ENCODE data around the gene MYH11. TPM values are rescaled to one million over a fixed set of nuclear protein-coding genes. Genes with fewer than 3 reads are reported as not detected.
"Not testable (repeated sequence)": the region's sequence is repeated elsewhere in the genome, so short reads cannot be mapped to it uniquely, and the experiment has no call there.

MYH11 gene
- total and polyA plus RNA-seq, 8 donors, result 47.3 to 208 (median 124) TPM

GRCh38 chr16:15816228-15816627 lies 40.6 kb downstream of the MYH11 start:
- H3K9me3 ChIP-seq, result peaks cover 0 to 17% of the 10 kb centered on the region in 2 donors
- H3K36me3 ChIP-seq, result no peaks in the 10 kb centered on the region
- no peaks in the 10 kb centered on the region for H3K27me3 ChIP-seq
- no peak for TF ChIP-seq CTCF (IDR thresholded peaks at IDR 0.05)
- ATAC-seq (no peak), DNase-seq (no peak)
- intact Hi-C loops (cut with DNase I), result no loop called here
- H3K4me1 ChIP-seq, result peaks cover 6% of the 10 kb centered on the region in 2 donors
- H3K4me3 ChIP-seq, result no peak overlapping the region
- no peak overlapping the region for H3K27ac ChIP-seq

DNA sequence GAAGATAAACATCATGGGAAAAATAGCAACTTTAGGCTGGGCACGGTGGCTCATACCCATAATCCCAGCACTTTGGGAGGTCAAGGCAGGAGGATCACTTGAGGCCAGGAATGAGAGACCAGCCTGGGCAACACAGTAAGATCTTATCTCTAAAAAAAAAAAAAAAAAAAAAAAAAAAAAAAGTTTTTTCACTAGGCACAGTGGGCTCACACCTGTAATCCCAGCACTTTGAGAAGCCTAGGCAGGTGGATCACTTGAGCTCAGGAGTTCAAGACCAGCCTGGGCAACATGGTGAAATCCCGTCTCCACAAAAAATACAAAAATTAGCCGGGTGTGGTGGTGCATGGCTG lies 44.5 kb downstream of the MYH11 start:
- Histone ChIP-seq H3K4me1 (peaks cover 6 to 11% of the 10 kb centered on the region in 2 donors), H3K9me3 (peaks cover 0 to 17% of the 10 kb centered on the region in 2 donors)
- ATAC-seq; intact Hi-C loops (cut with DNase I); H3K36me3 ChIP-seq; DNase-seq; H3K27me3 ChIP-seq; H3K4me3 ChIP-seq; H3K27ac ChIP-seq: not testable (repeated sequence)

GRCh38 chr16:15811481-15812400 lies 45.1 kb downstream of the MYH11 start:
- DNase-seq (peak in 2 of 4 donors; percentile 74 to 80), ATAC-seq (peak; percentile 89)
- Histone ChIP-seq H3K4me1 (peaks cover 6 to 11% of the 10 kb centered on the region in 2 donors), H3K36me3 (no peaks in the 10 kb centered on the region), H3K9me3 (peaks cover 0 to 16% of the 10 kb centered on the region in 2 donors), H3K27me3 (no peaks in the 10 kb centered on the region), H3K4me3 (no peak overlapping the region), H3K27ac (peak overlapping the region in 1 of 2 donors; percentile 9)
- no peak for TF ChIP-seq CTCF (IDR thresholded peaks at IDR 0.05)
- intact Hi-C loops (cut with DNase I), result no loop called here

DNA sequence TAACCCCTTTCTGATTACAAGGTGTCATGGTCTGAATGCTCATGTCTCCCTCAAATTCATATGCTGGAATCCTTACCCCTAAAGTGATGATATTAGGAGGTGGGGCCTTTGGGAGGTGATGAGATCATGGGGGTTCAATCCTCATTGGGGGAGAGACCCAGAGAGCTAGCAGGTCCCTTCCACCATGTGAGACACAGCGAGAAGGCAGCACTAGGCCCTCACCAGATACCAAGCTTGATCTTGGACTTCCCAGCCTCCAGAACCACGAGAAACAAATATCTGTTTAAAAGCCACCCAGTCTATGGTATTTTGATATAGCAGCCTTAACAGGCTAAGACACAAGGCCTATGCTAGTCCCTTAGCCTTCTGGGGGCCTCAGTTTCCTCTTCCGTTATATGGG lies 45.9 kb downstream of the MYH11 start:
- ATAC-seq (no peak), DNase-seq (no peak)
- no peak for TF ChIP-seq CTCF (IDR thresholded peaks at IDR 0.05)
- Histone ChIP-seq H3K4me1 (peaks cover 6 to 11% of the 10 kb centered on the region in 2 donors), H3K27ac (peak overlapping the region in 1 of 2 donors; percentile 9), H3K27me3 (no peaks in the 10 kb centered on the region), H3K9me3 (peaks cover 0 to 8% of the 10 kb centered on the region in 2 donors), H3K36me3 (no peaks in the 10 kb centered on the region), H3K4me3 (no peak overlapping the region)
- intact Hi-C loops (cut with DNase I), result no loop called here

DNA sequence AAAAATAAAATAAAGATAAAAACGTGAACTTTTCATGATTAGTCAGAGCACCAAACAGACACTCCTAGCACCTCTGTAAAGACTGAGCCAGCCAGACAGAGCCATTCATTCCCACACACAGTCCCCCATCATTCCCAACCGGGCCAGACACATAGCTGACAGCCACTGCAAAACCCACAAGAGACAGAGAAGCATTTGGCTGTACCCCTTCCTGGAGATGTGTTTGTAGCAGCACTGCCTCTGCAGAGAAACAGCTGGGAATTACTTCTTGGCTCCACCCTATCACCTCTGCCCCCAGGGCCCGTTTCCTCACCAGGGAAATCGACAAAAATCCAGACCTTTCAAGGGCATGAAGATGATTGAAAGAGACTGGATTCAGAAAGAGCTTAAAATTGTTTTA lies 46.4 kb downstream of the MYH11 start:
- ATAC-seq, result no peak
- DNase-seq, result no peak
- no peak for TF ChIP-seq CTCF (IDR thresholded peaks at IDR 0.05)

DNA sequence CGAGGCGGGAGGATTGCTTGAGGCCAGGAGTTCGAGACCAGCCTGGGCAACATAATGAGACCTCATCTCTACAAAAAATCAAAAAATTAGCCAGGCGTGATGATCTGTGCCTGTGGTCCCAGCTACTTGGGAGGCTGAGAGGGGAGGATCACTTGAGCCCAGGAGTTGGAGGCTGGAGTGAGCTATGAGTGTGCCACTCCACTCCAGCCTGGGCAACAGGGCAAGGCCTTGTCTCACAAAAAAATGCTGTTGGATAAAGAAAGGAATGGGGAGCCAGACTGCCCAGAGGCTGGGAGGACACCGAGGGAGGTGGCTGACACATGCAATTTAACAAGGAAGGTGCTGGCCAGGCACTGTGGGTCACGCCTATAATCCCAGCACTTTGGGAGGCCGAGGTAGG lies 47.5 kb downstream of the MYH11 start:
- DNase-seq; H3K27me3 ChIP-seq; H3K4me3 ChIP-seq; ATAC-seq; H3K9me3 ChIP-seq; H3K36me3 ChIP-seq; intact Hi-C loops (cut with DNase I); H3K27ac ChIP-seq: not testable (repeated sequence)
- H3K4me1 ChIP-seq, result peaks cover 6 to 11% of the 10 kb centered on the region in 2 donors

More for the DNA sequence above, 46.4 kb downstream of the MYH11 start:
- H3K27ac ChIP-seq, result no peak overlapping the region
- H3K4me3 ChIP-seq, result no peak overlapping the region
- intact Hi-C loops (cut with DNase I), result no loop called here
- H3K27me3 ChIP-seq, result no peaks in the 10 kb centered on the region
- H3K9me3 ChIP-seq, result peaks cover 0 to 2% of the 10 kb centered on the region in 2 donors
- H3K4me1 ChIP-seq, result peaks cover 6 to 11% of the 10 kb centered on the region in 2 donors
- H3K36me3 ChIP-seq, result no peaks in the 10 kb centered on the region
